Measurements from ENCODE around the gene VCX2. TPM values are rescaled to one million over a fixed set of nuclear protein-coding genes. Genes with fewer than 3 reads are reported as not detected.

Gene VCX2
- total and polyA plus RNA-seq, 9 of the 15 experiments (the other 6 are each of a cell fraction or from before 2014, with no cell fraction given): not detected

DNA sequence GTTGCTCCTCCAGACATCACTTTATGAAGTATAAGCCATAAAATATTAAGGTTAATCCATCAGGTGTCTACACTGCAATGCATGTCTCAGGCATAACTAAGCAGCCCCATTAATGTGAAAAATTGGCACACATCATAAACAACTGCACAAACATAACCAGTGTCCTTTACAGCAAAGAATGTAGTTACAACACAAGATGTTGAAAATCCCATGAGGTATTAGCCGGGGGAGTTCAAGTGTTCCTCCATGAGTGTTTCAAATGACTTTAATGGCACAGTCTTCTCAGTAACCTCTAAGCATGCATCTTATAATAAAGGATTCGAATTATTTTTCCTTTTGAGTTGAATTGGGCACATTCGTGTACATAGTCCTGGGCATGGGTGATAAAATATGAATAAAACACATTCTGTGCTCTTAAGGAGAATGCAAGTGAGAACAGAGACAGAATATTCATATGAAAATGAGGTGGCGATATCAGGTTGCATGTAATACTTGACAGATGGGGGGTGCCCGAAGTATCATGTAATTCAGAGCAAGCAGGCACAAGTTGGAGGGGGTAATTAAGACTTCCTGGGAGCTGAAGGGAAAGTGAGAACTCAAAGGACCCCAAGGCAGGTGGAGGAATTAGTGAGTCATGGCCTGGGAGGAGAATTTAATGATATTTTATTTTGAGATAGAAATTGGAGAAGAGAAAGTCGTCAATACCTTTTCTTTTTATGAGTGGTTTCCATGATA, 18.2 kb upstream of the VCX2 start (continued):
- TF ChIP-seq, protein P1, sequence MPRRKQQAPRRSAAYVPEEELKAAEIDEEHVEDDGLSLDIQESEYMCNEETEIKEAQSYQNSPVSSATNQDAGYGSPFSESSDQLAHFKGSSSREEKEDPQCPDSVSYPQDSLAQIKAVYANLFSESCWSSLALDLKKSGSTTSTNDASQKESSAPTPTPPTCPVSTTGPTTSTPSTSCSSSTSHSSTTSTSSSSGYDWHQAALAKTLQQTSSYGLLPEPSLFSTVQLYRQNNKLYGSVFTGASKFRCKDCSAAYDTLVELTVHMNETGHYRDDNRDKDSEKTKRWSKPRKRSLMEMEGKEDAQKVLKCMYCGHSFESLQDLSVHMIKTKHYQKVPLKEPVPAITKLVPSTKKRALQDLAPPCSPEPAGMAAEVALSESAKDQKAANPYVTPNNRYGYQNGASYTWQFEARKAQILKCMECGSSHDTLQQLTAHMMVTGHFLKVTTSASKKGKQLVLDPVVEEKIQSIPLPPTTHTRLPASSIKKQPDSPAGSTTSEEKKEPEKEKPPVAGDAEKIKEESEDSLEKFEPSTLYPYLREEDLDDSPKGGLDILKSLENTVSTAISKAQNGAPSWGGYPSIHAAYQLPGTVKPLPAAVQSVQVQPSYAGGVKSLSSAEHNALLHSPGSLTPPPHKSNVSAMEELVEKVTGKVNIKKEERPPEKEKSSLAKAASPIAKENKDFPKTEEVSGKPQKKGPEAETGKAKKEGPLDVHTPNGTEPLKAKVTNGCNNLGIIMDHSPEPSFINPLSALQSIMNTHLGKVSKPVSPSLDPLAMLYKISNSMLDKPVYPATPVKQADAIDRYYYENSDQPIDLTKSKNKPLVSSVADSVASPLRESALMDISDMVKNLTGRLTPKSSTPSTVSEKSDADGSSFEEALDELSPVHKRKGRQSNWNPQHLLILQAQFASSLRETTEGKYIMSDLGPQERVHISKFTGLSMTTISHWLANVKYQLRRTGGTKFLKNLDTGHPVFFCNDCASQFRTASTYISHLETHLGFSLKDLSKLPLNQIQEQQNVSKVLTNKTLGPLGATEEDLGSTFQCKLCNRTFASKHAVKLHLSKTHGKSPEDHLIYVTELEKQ (CRISPR knock-in tag; IDR thresholded peaks at IDR 0.05): no peak
- TF ChIP-seq ZBTB1 (CRISPR knock-in tag; IDR thresholded peaks at IDR 0.05; ENCODE audit: borderline replicate concordance, low read depth) (no peak), U2AF2 (optimal IDR thresholded peaks at IDR 0.05; ENCODE audit: low read depth, low read length) (no peak), TCF7L2 (IDR thresholded peaks at IDR 0.05; ENCODE audit: low read depth, low read length) (no peak)

DNA sequence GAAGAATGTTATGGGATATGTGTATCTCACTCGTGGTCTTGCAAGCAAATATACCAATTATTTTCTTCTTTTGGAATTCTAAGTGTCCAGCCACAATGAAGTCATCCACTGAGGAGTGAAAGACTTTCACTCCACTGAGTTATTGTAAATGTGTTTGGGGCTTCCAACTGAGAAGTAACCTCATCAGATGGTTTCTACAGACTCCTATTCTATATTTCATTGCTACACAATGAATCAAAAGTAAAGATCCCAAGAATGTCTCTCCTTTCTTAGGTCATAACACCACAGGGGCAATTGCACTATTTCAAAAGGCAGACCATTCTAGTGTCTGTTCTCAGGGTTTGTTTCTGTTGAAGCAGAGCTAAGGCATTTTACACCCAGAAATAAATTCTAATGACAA, 12.3 kb upstream of the VCX2 start:
- no peak overlapping the region for H3K4me2 ChIP-seq (ENCODE audit: insufficient read depth, low read length)
- H3K4me1 ChIP-seq (replicated peaks in 1 of 2; ENCODE audit: control insufficient read depth in 2 of 2, insufficient read depth in 2 of 2, low read length in 2 of 2): no peaks in the 10 kb centered on the region
- POLR2A ChIA-PET: no interaction called here
- H3K9me3 ChIP-seq (replicated peaks; ENCODE audit: control insufficient read depth, insufficient read depth, low read depth, low read length): no peaks in the 10 kb centered on the region
- no peaks in the 10 kb centered on the region for H3K27me3 ChIP-seq (ENCODE audit: control insufficient read depth in 2 of 2, insufficient read depth in 2 of 2, low read length in 2 of 2)
- in situ Hi-C loops (cut with MboI) (no loop called here), intact Hi-C loops (cut with micrococcal nuclease) (no loop called here)
- H3K9ac ChIP-seq (ENCODE audit: insufficient read depth in 1 of 2, low read depth in 2 of 2, low read length in 2 of 2): no peak overlapping the region
- no peak overlapping the region for H2AFZ ChIP-seq (ENCODE audit: low read depth, low read length)
- no peaks in the 10 kb centered on the region for H3K36me3 ChIP-seq (ENCODE audit: control insufficient read depth, insufficient read depth, low read length)
- no peak overlapping the region for H3K27ac ChIP-seq (ENCODE audit: extremely low read depth, low read depth, low read length)
- ATAC-seq (no peak), DNase-seq (ENCODE audit: extremely low read depth in 1 of 4, low spot score in 3 of 4) (no peak), FAIRE-seq (no peak)
- no peak for TF ChIP-seq SMAD2 (IDR thresholded peaks at IDR 0.05; ENCODE audit: low read depth, low read length)
- TF ChIP-seq GABPB1 (CRISPR knock-in tag; IDR thresholded peaks at IDR 0.05): no peak
- no peak for TF ChIP-seq NBN (IDR thresholded peaks at IDR 0.05; ENCODE audit: low read depth)
- BruUV-seq (replicated peaks): no TSS peak
- 0% methylated on average over 1 of the region's 1 CpG for WGBS (ENCODE audit: insufficient coverage, low coverage, missing lambda C conversion rate)
- CTCF ChIA-PET (ENCODE audit: low intra/inter-chr PET ratio): no interaction called here
- H3K79me2 ChIP-seq (ENCODE audit: control insufficient read depth, insufficient read depth, low read length): no peaks in the 10 kb centered on the region
- H3K4me3 ChIP-seq: no peak overlapping the region
- no peaks in the 10 kb centered on the region for H4K20me1 ChIP-seq (replicated peaks; ENCODE audit: control insufficient read depth, insufficient read depth, low read length)
- no peaks in the 10 kb centered on the region for H3K9me1 ChIP-seq (ENCODE audit: control insufficient read depth, insufficient read depth, low read length)

Measured in K562 (cell line).